SH-SY5Y (cell line): ENCODE measurements around the gene TRAF3.

Experiments used
- GATA2 ChIP-seq: IDR thresholded peaks from 2 replicates; pipeline ENCODE4 v1.6.1; 2011; ENCODE audit warnings: mild to moderate bottlenecking, low read depth, low read length
- GATA3 ChIP-seq: IDR thresholded peaks from 2 replicates; pipeline ENCODE4 v1.6.1; 2011; ENCODE audit warnings: low read depth, mild to moderate bottlenecking, low read length, moderate library complexity

The TRAF3 gene

GRCh38 chr14:102955636-102956408 lies 178.6 kb downstream of the TRAF3 start:
- TF ChIP-seq GATA2 (peak; percentile 82), GATA3 (no peak)

- TF ChIP-seq GATA3 (peak; percentile 46; the same call in 1 of the 2 replicates), GATA2 (peak; percentile 70)
Observed at GRCh38 chr14:102957222-102957621, 180.0 kb downstream of the TRAF3 start.

GRCh38 chr14:102958461-102958860 lies 181.2 kb downstream of the TRAF3 start:
- no peak for TF ChIP-seq GATA2
- TF ChIP-seq GATA3 = no peak
